ENCODE measurements around the gene SPRING1. TPM values are rescaled to one million over a fixed set of nuclear protein-coding genes. Genes with fewer than 3 reads are reported as not detected.
A peak's percentile ranks its signal among the peaks of the same experiment; 100 is the strongest.

Gene SPRING1
- total RNA-seq, 1 donor from 2014 or later = 50.8 TPM

DNA sequence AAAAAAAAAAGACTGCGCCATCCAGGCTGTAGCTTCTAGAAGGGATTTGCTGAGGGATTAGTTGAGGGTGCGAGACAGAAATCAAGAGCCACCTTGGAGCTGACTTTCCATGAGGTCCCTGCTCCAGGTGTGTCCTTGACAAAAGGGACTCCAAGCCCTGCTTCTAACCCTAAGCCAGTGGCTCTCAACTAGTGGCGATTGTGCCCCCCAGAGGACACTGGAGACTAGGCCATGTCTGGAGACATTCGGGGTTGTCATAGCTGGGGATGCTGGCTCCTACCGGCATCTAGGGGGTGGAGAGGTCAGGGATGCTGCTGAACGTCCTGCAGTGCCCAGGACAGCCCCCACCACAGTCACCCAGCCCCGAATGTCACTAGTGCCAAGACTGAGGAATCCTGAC is 40.6 kb downstream of the SPRING1 start:
- DNase-seq (ENCODE audit: low read depth, low spot score) = no peak
- no peak overlapping the region for H3K27ac Mint-ChIP-seq (ENCODE audit: unreplicated experiment)
- no peaks in the 10 kb centered on the region for H3K9me3 Mint-ChIP-seq
- H3K36me3 Mint-ChIP-seq (ENCODE audit: low read depth) = no peaks in the 10 kb centered on the region
- H3K4me3 Mint-ChIP-seq = no peak overlapping the region
- H3K4me1 Mint-ChIP-seq = peaks cover 10% of the 10 kb centered on the region
- peaks cover 26% of the 10 kb centered on the region for H3K27me3 Mint-ChIP-seq (ENCODE audit: low read depth)
- TF ChIP-seq CTCF (conservative IDR thresholded peaks at IDR 0.05) = peak; percentile 49

DNA sequence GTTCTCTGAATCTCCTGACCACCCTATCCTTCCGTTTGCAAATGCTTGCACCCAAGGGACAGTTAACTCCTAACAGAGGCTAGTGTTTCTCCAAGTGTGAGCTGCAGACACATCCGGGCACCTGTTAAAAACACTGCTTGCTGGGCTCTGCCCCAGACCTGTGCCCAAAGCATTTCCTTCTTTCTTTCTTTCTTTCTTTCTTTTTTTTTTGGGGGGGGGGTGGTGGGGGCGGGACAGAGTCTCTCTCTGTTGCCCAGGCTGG is 42.5 kb downstream of the SPRING1 start:
- H3K27me3 Mint-ChIP-seq (ENCODE audit: low read depth) = peaks cover 29% of the 10 kb centered on the region
- no peak overlapping the region for H3K4me3 Mint-ChIP-seq
- no peaks in the 10 kb centered on the region for H3K36me3 Mint-ChIP-seq (ENCODE audit: low read depth)
- H3K27ac Mint-ChIP-seq (ENCODE audit: unreplicated experiment) = no peak overlapping the region
- TF ChIP-seq CTCF (conservative IDR thresholded peaks at IDR 0.05) = no peak
- peaks cover 10% of the 10 kb centered on the region for H3K4me1 Mint-ChIP-seq
- no peak for DNase-seq (ENCODE audit: low read depth, low spot score)
- no peaks in the 10 kb centered on the region for H3K9me3 Mint-ChIP-seq

DNA sequence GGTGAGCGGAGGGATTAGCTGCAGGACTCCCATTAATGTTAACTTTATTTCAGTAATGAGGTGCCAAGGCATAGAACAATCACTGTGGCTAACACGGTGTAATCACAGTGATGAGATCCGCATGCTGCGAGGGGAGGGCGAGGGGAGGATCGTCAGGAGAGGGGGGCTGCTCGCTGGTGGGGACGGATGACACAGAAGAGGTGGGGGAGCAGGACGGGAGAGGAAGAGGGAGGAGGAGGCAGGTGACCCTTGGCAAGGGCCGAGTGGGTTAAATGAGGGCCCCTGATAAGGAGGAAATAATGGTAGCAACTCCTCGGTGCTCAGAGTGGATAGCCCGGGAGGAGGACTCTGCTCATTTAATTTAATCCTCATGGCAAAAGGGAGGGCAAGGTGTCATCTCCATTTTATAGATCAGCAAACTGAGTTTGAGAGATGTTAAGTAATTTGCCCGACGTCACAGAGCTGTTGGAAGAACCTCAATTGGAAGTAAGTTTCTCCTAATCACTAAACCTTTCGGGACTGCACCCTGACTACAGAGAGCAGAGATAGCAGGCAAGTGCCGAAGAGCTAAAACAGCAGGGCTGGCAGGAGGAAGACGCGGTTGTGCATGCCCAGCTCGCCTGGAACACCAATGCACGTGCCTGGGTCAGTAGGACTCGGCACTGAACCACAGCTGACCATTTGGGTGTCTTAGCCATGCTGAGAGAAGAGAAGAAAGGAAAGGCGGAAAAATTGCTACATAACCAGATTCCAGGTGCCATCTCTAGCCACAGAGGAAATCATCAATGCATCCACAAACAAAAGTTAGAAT is 43.0 kb downstream of the SPRING1 start:
- Mint-ChIP-seq H3K4me1 (peaks cover 16% of the 10 kb centered on the region), H3K9me3 (no peaks in the 10 kb centered on the region), H3K27ac (ENCODE audit: unreplicated experiment) (no peak overlapping the region), H3K4me3 (no peak overlapping the region), H3K27me3 (ENCODE audit: low read depth) (peaks cover 29% of the 10 kb centered on the region), H3K36me3 (ENCODE audit: low read depth) (no peaks in the 10 kb centered on the region)
- TF ChIP-seq CTCF (conservative IDR thresholded peaks at IDR 0.05) = no peak
- DNase-seq (ENCODE audit: low read depth, low spot score) = no peak

DNA sequence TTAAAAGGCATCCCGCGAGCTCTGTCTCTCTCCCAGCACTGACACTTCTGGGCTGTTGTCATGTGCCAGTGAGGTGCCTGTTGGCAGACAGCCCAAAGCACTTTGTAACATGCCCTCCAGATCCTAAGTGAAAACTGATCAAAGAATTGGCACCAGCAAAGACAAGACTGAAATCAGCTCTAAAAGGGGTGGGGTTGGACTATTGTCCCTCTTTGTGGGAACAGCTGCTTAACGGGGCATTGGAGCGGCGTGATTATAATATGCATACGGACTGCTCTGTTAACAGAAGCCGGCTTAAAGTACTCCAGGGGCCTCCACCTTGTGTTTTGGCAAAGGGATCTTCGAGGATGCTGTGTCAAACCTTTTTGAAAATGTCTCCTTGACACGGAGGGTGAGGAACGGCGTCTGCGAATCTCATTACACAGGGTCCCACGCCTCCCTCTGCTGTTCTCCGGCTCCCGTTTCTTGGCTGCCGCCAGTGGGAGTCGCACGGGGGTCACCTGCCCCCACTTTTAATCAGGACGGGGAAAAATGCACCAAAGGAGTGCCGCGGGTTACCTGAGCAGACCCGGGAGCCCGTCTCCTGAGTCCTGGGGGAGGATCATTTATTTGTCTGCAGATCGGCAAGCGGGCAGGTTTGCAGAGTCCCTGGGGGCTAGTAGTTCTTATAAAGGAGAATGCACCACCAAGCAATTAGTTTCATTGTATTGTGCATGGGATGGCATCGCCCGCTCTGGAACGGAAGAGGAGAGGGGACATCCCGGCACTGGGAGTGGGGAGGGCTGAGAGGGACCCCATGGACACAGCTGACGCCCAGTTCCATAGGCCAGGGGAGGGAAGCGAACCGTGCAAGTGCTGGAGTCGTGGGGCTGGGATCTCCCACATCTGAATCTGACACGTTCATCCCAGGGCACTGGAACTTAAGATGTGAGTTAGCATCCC is 44.3 kb downstream of the SPRING1 start:
- DNase-seq (ENCODE audit: low read depth, low spot score) = no peak
- Mint-ChIP-seq H3K27ac (ENCODE audit: unreplicated experiment) (no peak overlapping the region), H3K4me3 (no peak overlapping the region), H3K4me1 (peaks cover 17% of the 10 kb centered on the region), H3K36me3 (ENCODE audit: low read depth) (no peaks in the 10 kb centered on the region), H3K27me3 (ENCODE audit: low read depth) (peaks cover 29% of the 10 kb centered on the region), H3K9me3 (no peaks in the 10 kb centered on the region)
- TF ChIP-seq CTCF (conservative IDR thresholded peaks at IDR 0.05) = no peak

GRCh38 chr12:116692605-116693004 is 45.3 kb downstream of the SPRING1 start:
- peaks cover 17% of the 10 kb centered on the region for H3K4me1 Mint-ChIP-seq
- no peak for TF ChIP-seq CTCF (conservative IDR thresholded peaks at IDR 0.05)
- DNase-seq (ENCODE audit: low read depth, low spot score) = no peak
- no peaks in the 10 kb centered on the region for H3K36me3 Mint-ChIP-seq (ENCODE audit: low read depth)
- H3K4me3 Mint-ChIP-seq = no peak overlapping the region
- H3K9me3 Mint-ChIP-seq = no peaks in the 10 kb centered on the region
- H3K27me3 Mint-ChIP-seq (ENCODE audit: low read depth) = peaks cover 29% of the 10 kb centered on the region
- H3K27ac Mint-ChIP-seq (ENCODE audit: unreplicated experiment) = no peak overlapping the region

Measured in neural crest cell (in vitro differentiated cells).